Uterus (tissue), 4 donors: Measurements from ENCODE around the gene ASPSCR1. TPM values are rescaled to one million over a fixed set of nuclear protein-coding genes. Genes with fewer than 3 reads are reported as not detected.
A peak's percentile ranks its signal among the peaks of the same experiment; 100 is the strongest.

Source experiments
- DNase-seq, 2 donors: peaks; one replicate each; pipeline ENCODE4 v3.0.0-alpha.2; 2019 to 2020
- H3K27ac ChIP-seq, 2 donors: fragments of 200-600 bp; sonication (generic); 1 replicate in 1 of 2; 2 replicates in 1 of 2; pipeline ENCODE4 v1.5.1; 2016 to 2018
- H3K27me3 ChIP-seq, 2 donors: fragments of 200-600 bp; sonication (generic); one replicate each; pipeline ENCODE4 v1.5.1; 2018 to 2019; ENCODE audit warnings: control low read depth in 1 of 2
- H3K36me3 ChIP-seq, 2 donors: fragments of 200-600 bp; sonication (generic); one replicate each; pipeline ENCODE4 v1.5.1; 2019; ENCODE audit warnings: control low read depth in 1 of 2
- H3K4me1 ChIP-seq, 2 donors: fragments of 200-600 bp; sonication (generic); one replicate each; pipeline ENCODE4 v1.5.1; 2018 to 2019; ENCODE audit warnings: control low read depth in 1 of 2
- H3K4me3 ChIP-seq, 2 donors: fragments of 200-600 bp; sonication (generic); 1 replicate in 1 of 2; 2 replicates in 1 of 2; pipeline ENCODE4 v1.5.1; 2018 to 2019; ENCODE audit warnings: mild to moderate bottlenecking in 1 of 2
- H3K9me3 ChIP-seq, 2 donors: fragments of 200-600 bp; sonication (generic); one replicate each; pipeline ENCODE4 v1.5.1; 2019; ENCODE audit warnings: control low read depth in 1 of 2
- CTCF ChIP-seq, 4 experiments: fragments of 200-600 bp in 2 of 4; fragments of 450-650 bp in 2 of 4; sonication (generic) in 2 of 4; IDR thresholded peaks; one replicate each; pipeline ENCODE4 v1.5.1; 2016 to 2019; ENCODE audit warnings: antibody characterized with exemption in 4 of 4, mild to moderate bottlenecking in 2 of 4, moderate library complexity in 1 of 4
- POLR2A ChIP-seq, 2 donors: fragments of 450-650 bp; IDR thresholded peaks; one replicate each; pipeline ENCODE4 v1.6.1; 2016; ENCODE audit warnings: antibody characterized with exemption in 2 of 2, mild to moderate bottlenecking in 1 of 2, moderate library complexity in 1 of 2
- intact Hi-C: fragments of 100-400 bp; cut with DNase I; formaldehyde crosslinking; loops from one replicate; pipeline ENCODE4 v1.15.1; 2023; ENCODE audit warnings: low total_unique reads
- total RNA-seq, 4 donors: library from RNA; depleted of rRNA in 3 of 4; stranded (reverse); fragments of >200 nt in 3 of 4; gene quantifications; one replicate each; pipeline versions ENCODE4 v1.1.0 to v1.2.4, GENCODE V29; 2014 to 2023
- donor health status: DM: yes; HTN: yes; CAD: no.

The ASPSCR1 gene, protein sequence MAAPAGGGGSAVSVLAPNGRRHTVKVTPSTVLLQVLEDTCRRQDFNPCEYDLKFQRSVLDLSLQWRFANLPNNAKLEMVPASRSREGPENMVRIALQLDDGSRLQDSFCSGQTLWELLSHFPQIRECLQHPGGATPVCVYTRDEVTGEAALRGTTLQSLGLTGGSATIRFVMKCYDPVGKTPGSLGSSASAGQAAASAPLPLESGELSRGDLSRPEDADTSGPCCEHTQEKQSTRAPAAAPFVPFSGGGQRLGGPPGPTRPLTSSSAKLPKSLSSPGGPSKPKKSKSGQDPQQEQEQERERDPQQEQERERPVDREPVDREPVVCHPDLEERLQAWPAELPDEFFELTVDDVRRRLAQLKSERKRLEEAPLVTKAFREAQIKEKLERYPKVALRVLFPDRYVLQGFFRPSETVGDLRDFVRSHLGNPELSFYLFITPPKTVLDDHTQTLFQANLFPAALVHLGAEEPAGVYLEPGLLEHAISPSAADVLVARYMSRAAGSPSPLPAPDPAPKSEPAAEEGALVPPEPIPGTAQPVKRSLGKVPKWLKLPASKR
- total RNA-seq: 10 to 100 TPM in 2 of 4 donors, 1 to 10 TPM in 2; 3.5 to 34.2 (median 13.6) TPM

- peak within 1 kb of the TSS; percentile 71 to 75 for H3K4me3 ChIP-seq
- intact Hi-C loops: no loop called here
- no peaks in the 10 kb centered on the region for H3K9me3 ChIP-seq
- DNase-seq: peak; percentile 87 to 90
- TF ChIP-seq POLR2A (IDR thresholded peaks at IDR 0.05): peak; percentile 20 to 78
- TF ChIP-seq CTCF (IDR thresholded peaks at IDR 0.05): peak in 2 of 4 experiments; percentile 4 to 15
- H3K27me3 ChIP-seq: no peaks in the 10 kb centered on the region
- no peaks in the 10 kb centered on the region for H3K36me3 ChIP-seq
- peaks cover 0 to 5% of the 10 kb centered on the region in 2 donors for H3K4me1 ChIP-seq
- H3K27ac ChIP-seq: peak within 1 kb of the TSS; percentile 87 to 90
Measured at GRCh38 chr17:81977211-81977808, at the start of gene ASPSCR1. Gene ASPSCR1, plus strand, starts transcription at chr17:81977629. Its CDS starts 18 bp downstream, at chr17:81977647.

DNA sequence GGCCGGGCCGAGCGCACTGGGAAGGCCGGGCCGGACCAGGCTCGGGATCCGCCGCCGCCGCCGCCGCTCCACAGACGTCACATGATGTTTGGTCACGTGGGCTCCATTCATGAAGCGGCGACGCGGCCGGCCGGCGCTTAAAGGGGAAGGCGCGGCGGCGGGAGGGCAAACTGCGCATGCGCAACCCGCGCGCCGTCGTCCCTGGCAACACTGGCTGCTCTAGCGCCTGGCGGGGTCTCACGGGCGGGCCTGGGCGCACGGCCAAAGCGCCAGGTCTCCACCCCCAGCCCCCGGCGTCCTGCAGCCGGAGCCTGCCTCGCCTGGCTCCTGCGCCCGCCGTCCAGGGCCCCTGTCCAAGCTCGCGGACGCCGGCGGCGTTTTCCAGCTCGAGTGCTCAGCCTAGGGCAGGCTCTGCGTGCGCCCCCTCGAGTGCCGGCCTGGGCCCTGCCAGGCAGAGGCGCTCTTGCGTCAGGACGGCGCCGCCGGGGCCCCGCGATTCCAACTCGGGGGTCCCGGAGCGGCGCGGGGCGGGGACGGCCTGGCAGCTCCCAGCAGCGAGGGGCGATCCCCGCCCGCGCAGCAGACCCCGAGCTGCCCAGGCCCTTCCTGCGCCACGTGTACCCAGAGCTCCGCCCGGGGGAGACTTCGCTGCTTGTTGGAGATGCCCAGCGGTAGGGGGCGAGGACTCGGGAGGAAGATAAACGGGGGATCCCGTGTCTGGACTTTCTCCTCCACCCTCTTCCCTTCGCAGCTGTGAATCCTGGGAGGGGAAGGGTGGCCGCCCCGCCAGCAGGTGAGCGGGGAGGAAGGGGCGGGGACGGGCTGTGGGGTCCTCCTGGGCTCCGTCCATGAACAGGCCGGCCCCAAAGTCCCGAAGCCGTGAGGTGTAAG lies 49.5 kb upstream of the ASPSCR1 start, which contains the start of gene MAFG:
Gene MAFG (minus strand): TSS at position 83 of the 891 bp plus-strand sequence. CDS start 4,550 bp downstream, outside the sequence.
- peaks cover 4 to 25% of the 10 kb centered on the region in 2 donors for H3K4me1 ChIP-seq
- TF ChIP-seq POLR2A (IDR thresholded peaks at IDR 0.05): peak; percentile 65 to 73
- peak in 3 of 4 experiments; percentile 25 to 52 (median 38) for TF ChIP-seq CTCF (IDR thresholded peaks at IDR 0.05)
- DNase-seq: peak; percentile 92 to 94
- H3K27ac ChIP-seq: peak within 1 kb of the TSS; percentile 88 to 93
- no peaks in the 10 kb centered on the region for H3K36me3 ChIP-seq
- H3K4me3 ChIP-seq: peak within 1 kb of the TSS; percentile 60 to 90
- no peaks in the 10 kb centered on the region for H3K9me3 ChIP-seq
- no peaks in the 10 kb centered on the region for H3K27me3 ChIP-seq
- intact Hi-C loops: no loop called here

DNA sequence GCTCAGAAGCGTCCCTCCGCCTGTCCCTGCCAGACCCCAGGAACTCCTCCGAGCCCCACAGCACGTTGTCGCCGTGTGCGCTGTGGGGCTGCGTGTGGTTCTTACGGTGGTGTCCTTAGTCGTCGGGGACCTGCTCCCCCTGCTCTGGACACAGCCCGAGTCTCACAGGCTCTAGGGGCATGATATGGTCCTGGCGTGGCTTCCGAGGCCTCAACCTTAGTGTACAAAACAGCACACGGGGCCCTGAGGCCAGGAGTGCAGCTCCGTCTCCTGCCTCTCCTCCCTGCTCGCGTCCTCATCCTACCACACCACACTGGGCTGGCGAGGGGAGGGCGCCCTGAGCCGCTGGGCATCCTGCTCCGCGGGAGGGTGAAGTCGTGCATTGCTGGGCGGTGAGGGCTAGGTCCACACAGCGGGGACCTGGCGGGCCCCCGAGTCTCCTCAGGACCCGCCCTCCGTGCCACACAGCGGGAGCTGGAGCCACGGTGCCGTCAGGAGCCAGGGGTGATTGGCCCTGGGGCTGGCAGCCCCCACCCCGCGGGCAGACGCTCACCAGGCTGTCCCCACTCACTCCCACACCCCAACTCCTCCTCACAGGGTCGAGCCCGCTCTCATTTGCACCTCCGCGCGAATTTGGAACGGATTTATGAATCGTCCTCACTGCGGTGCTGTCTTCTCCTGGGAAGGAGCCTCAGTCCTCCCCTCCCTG lies 48.7 kb upstream of the ASPSCR1 start:
- TF ChIP-seq CTCF (IDR thresholded peaks at IDR 0.05): no peak
- no peak for TF ChIP-seq POLR2A (IDR thresholded peaks at IDR 0.05)
- no peaks in the 10 kb centered on the region for H3K36me3 ChIP-seq
- peak overlapping the region; percentile 2 to 51 for H3K4me3 ChIP-seq
- no peak for DNase-seq
- no peak overlapping the region for H3K27ac ChIP-seq
- intact Hi-C loops: no loop called here
- no peaks in the 10 kb centered on the region for H3K27me3 ChIP-seq
- H3K4me1 ChIP-seq: peaks cover 4 to 19% of the 10 kb centered on the region in 2 donors
- no peaks in the 10 kb centered on the region for H3K9me3 ChIP-seq

DNA sequence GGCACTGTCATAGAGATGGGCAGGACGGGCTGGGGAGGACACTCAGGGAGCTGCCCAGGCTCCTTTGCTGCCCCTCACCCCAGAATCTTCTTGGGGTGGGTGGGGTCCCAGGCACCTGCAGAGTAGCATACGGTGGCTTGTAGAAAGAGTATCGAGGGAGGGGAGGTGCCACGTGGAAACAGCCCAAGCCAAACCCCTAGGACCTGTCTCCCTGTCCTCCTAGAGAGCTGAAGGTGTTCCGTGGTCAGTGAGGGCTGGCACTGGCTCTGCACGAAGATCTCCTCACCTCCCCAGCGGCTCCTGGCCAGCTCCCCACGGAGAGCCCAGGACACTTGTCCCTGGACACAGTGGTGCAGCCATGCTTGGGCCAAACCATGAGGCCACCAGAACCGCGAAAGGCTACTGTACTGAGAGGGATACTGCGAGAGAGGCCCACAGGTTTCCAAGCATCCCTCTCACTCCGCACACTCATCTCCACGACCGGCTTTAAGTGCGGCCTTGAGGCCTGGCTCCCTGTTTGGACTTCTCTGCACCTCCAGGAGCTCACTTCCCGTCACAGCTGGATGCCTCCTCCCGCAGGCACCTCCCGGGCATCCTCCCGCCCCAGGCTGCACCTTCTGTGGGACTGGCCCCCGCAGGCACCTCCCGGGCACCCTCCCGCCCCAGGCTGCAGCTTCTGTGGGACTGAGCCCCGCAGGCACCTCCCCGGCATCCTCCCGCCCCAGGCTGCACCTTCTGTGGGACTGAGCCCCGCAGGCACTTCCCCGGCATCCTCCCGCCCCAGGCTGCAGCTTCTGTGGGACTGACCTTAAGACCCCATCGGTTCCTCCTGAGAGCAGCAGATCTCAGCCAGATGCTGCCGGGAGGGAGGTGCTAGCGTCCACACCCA lies 47.9 kb upstream of the ASPSCR1 start:
- Histone ChIP-seq H3K4me1 (peaks cover 4 to 12% of the 10 kb centered on the region in 2 donors), H3K9me3 (no peaks in the 10 kb centered on the region), H3K4me3 (no peak overlapping the region), H3K36me3 (no peaks in the 10 kb centered on the region), H3K27me3 (no peaks in the 10 kb centered on the region), H3K27ac (no peak overlapping the region)
- no peak for DNase-seq
- TF ChIP-seq POLR2A (IDR thresholded peaks at IDR 0.05) (no peak), CTCF (IDR thresholded peaks at IDR 0.05) (no peak)
- intact Hi-C loops: no loop called here
